ENCODE measurements around the gene CMC2.

DNA sequence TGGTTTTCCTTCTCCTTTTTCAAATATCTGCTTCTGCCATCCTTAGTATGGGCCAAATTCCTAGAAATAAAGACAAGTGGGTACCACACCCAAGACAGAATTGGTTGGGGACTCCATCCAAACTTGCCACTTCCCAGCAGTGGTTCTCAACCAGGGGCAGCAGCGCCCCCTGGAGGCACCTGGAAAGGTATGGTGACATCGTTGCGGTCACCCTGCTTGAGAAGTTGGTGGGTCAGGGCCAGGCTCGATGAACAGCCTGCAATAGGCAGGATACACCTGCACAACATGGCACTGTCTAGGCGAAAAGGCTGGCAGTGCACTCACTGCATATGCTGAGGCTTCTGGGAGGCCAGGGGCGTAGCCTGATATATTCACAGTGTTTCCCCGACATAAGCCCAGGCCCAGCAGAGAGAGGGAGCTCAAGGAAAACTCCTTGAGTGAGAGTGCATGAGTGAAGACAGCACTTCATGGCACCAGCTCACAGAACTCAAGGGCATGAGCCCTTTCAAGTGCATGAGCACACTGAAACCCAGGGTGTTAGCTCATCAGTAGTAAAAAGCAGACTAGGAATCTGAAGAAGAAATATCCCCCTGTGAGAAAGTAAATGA, 57.7 kb downstream of the CMC2 start:
- TF ChIP-seq EZH2phosphoT487 (conservative IDR thresholded peaks at IDR 0.05; ENCODE audit: low read length) (no peak), CTCF (IDR thresholded peaks at IDR 0.05; ENCODE audit: insufficient read depth, low read length, poor library complexity, severe bottlenecking) (peak; percentile 62)

All from SU-DHL-6 (cell line).